ENCODE measurements around the gene GPRIN2.
"Not testable (repeated sequence)": the region's sequence is repeated elsewhere in the genome, so short reads cannot be mapped to it uniquely, and the experiment has no call there.

The GPRIN2 gene

DNA sequence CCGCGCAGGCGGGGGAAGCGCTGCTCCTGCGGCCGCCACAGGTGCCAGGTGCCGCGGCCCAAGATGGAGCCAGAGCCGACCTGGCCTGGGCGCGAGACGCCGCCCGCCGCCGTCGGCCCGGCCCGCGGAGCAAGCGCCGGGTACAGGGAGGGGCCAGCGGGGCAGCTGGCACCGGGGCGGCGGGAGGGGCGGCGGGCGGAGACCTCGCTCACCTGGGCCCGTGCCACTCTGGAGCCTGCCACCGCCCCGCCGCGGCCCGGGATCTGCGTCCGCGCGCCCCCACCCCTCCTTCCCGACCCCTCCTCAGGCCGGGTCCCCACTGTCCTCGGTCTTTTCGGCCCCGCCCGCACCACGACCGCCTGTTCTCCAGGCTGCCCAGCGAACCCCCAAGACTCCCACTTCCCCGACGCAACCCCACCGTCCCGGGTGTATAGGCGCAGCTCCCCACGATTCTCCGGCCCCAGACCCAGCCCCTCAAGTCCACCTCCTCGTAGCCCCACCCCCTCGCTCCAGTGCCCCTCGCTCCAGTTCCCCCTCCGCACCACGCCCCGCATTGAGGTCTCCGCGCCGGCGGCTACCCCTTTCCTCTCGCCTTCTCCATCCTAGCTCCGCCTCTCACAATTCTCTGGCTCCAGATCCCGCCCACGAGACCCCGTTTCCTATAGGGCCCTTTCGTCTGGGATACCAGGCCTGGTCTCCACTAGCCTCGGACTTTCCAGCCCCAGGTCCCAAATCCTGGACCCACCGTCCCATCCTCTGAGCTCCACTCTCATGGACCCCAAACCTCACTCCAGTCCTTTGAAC is at the start of gene GPRIN2:
Gene GPRIN2 (minus strand): TSS at position 144 of the 804 bp plus-strand sequence. CDS start 5,922 bp downstream, outside the sequence.
- in situ Hi-C loops (cut with MboI; ENCODE audit: low sequenced_read_pairs) = no loop called here

DNA sequence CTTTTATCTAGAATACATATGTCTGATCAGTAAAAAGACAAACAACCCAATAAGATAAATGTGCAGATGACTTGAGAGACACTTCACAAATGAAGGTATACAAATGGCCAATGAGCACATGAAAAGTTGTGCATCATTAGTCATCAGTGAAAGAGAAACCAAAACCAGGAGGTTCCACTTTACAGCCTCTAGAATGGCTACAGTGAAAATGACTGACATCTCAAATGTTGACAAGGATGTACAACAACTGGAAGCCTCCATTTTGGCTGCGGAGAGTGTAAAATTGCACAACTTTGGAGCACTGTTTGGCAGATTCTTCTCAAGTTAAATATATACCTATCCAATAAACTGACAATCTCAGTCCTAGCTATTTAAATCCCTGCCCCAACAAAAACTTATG is 44.1 kb upstream of the GPRIN2 start:
- in situ Hi-C loops (cut with MboI; ENCODE audit: low sequenced_read_pairs) = not testable (repeated sequence)

DNA sequence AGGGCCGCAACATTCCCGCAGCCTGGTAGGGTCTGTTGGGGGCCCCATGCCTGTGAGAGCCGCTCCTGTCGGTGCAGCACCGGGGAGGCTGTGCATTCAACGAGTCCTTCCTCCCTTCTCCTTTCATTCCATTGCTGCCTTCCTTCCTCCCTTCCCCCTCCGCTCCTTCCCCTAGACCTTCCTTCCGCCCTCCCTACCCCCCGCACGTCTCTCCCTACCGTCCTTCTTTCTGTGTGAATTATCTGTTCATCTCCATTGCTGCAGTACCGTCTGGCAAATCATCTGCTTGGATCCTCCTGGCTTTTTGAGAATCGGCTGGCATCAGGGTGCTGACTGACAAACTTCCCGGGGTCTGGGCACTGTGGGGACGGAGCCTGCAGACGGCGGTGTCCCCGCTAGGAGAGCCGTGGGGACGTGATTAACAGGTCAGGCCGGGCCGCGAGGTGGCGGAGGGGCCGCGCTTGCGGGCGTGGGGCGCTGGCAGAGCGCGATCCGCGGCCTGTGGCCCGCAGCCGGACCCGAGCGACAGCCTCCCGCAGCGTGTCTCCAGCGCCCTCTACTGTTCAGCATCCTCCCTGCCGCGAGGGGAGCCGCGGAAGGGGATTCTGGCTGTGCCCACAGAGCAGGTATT is 41.3 kb upstream of the GPRIN2 start:
- in situ Hi-C loops (cut with MboI; ENCODE audit: low sequenced_read_pairs) = not testable (repeated sequence)

DNA sequence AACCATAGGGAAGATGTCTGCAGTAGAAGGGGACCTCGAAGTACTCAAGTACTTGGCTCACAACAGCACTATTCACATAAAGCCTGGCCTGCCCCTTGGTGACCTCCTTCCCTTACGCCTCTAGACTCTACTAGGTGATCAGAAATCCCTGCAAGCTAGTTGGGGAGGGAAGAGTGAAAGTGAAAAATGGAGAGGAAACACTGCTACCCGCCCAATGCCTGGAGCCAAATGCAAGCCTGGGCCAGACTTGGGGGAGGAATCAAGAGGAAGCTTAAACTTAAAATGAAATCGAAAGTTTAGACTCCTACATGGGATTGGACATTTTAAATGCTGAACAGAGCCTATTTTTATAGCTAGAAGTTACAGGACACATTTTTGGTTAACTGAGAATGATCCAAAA is 40.1 kb upstream of the GPRIN2 start:
- in situ Hi-C loops (cut with MboI; ENCODE audit: low sequenced_read_pairs) = not testable (repeated sequence)

DNA sequence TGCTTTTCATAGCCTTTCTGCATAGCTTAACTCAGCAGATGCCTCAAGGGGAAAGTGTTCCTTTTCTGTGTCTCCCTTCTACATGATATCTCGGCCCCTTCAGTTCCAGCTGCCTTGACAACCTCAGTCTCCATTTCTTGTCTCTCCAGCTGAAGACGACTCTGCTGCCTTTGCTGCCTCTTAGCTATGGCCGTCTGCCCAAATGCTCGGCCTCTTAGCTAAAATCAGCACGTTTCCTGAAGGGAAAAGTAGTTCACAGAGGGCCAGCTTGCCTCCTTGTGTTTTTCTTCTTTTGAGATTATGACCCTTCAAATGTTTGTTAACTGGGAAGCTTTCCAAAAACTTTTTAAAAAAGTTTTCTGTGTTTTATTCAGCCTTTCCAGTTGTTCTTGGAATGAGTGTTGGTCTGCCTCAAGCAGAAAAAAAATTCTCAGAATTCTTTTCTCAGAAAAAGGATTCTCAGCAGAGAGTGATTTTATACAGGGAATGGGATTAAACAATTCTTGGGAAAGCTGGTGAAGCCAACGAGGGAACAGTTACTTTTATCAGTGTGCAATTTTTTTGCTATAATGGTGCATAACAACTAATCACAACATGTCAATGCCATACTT is 38.1 kb upstream of the GPRIN2 start:
- in situ Hi-C loops (cut with MboI; ENCODE audit: low sequenced_read_pairs) = not testable (repeated sequence)

DNA sequence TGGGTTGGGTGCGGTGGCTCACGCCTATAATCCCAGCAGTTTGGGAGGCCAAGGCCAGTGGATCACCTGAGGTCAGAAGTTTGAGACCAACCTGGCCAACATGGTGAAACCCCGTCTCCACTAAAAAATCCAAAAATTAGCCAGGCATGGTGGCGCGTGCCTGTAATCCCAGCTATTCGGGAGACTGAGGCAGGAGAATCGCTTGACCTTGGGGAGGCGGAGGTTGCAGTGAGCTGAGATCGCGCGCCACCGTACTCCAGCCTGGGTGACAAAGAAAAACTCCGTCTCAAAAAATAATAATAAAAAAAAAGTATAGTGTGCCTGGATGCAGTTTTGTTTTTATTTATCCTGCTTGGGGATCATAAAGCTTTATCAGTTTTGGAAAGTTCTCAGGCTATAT is 36.8 kb upstream of the GPRIN2 start:
- in situ Hi-C loops (cut with MboI; ENCODE audit: low sequenced_read_pairs) = not testable (repeated sequence)

DNA sequence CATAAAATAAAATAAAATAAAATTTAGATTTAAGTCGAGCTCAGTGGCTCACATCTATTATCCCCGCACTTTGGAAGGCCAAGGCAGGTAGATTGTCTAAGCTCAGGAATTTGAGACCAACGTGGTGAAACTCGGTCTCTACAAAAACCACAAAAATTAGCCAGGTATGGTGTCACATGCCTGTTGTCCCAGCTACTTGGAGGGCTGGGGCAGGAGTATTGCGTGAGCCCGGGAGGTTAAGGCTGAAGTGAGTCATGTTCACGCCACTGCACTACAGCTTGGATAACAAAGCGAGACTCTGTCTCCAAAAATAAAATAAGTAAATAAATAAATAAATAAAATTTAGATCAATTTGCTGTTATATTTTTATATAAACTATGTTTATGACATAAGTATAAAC is 34.6 kb upstream of the GPRIN2 start:
- in situ Hi-C loops (cut with MboI; ENCODE audit: low sequenced_read_pairs) = not testable (repeated sequence)

DNA sequence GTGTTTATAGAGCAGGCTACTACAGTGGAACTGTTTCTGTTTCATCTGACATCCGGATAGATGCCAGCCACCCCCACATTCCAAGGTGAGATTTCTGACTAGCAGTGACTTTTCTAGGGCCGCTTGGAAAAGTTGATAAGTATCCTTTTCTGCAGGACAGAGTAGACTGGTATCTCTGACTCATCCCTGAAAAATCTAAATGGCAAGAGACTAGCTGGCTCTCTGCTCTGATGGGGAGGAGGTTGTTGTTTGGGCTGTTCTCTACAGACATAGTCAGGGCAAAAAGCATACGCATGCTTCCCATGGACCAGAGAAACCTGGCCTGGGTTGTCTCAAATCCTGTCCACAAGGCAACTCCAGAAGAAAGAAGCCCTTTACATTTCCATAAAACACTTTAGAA is 33.1 kb upstream of the GPRIN2 start:
- in situ Hi-C loops (cut with MboI; ENCODE audit: low sequenced_read_pairs) = not testable (repeated sequence)

DNA sequence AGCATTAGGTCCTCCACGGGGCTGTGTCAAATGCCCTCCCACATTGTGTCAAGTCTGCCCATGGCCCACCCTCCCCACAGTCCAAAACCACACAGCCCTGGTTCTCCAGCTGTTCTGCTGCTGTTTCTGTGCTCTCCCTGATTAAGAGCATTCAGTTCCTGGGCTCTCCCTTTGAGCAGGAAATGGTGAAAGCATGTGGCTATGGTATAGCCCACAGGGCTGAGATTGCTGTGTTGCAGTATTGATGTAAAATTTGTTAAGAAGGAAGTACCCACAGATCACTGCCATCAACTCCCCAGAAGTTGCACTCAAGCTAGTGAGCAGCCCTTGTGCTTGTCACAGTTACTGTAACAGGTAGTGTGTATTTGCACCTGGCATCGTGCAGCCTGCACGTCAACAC is 31.8 kb upstream of the GPRIN2 start:
- in situ Hi-C loops (cut with MboI; ENCODE audit: low sequenced_read_pairs) = not testable (repeated sequence)

DNA sequence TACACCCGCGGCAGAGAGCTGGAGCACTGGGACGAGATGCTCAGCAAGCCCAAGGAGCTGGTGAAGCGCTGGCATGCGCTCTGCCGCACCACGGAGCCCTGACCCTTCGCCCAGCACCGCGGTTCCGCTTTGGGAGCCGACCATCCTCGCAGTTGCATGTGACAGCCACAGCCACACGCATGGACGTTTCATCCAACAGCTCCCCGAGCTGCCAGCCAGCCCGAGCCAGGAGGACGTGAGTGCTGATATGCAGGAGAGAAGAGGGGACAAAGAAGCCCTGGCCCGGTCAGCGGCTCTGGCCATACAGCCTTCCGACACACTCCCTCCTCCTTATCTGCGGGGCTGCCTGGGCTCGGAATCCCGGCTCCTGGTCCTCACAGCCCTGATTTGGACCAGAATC is 31.1 kb upstream of the GPRIN2 start:
- in situ Hi-C loops (cut with MboI; ENCODE audit: low sequenced_read_pairs) = not testable (repeated sequence)

DNA sequence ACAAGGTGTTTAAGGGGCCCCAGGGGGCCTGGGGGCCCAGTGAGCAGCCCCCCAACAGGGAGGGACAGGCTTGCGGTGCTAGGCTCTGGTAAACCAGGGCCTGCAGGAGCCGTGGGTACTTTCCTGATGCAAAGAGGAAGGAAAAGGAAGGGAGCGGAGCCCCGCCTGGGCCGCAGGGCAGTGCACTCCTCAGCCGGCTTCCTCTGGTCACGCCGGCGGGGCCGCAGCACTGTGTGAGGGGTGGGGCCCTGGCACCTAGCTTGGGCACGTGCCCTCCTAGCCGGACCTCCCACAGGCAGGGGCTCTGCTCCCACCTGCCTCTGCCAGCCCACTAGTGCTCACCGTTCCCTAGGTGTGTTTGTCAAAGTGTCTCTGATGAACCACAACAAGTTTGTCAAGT is 28.8 kb upstream of the GPRIN2 start:
- in situ Hi-C loops (cut with MboI; ENCODE audit: low sequenced_read_pairs) = not testable (repeated sequence)

DNA sequence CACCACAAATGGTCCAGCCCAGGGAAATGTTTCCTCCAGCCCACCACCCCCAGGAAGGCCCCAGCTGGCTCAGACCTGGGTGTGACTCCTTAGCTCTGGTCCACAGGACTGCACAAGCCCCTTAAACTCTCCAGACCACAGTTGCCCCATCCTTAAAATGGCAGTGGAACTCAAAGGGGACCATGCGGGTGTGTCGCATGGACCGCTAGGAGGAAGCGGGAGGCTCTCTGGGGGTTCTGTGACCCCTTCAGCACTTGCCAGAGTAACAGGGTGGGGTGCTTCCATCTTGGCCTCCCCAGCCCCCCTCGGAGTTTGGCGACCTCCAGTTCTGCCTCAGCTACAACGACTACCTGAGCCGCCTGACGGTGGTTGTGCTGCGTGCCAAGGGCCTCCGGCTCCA is 27.7 kb upstream of the GPRIN2 start:
- in situ Hi-C loops (cut with MboI; ENCODE audit: low sequenced_read_pairs) = not testable (repeated sequence)

DNA sequence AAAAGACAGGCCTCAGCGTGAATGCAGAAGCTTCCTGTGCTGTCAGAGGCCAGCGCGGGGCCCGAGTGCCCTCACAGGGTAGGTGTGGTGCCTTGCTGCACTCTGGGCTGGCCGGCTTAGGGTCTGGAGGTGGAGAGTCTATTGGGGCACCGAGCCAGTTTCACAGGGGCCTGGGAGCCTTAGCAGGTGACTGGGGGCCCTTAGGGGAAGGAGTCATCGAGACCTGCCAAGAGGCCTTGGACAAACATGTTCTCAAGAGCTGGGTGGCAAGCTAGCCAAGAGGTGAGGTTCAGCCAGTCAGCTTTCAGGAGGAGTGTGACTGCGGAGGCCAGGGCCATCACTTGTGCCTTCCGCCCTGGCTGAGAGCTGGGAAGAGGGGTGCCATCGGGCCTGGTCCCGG is 26.1 kb upstream of the GPRIN2 start:
- in situ Hi-C loops (cut with MboI; ENCODE audit: low sequenced_read_pairs) = not testable (repeated sequence)

DNA sequence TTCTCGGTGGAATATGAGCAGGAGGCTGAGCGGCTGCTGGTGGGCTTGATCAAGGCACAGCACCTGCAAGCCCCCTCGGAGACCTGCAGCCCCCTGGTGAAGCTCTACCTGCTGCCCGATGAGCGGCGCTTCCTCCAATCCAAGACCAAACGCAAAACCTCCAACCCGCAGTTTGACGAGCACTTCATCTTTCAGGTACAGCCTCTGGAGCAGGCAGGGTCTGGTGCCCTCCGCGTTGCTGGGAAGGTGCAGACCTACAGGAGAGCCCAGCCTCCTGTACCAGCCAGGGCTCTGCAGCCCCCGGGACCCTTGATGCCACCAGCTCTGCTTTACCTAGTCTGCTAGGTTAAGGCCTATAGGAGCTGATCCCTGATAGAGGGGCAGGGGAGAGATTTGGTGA is 25.5 kb upstream of the GPRIN2 start:
- in situ Hi-C loops (cut with MboI; ENCODE audit: low sequenced_read_pairs) = not testable (repeated sequence)

DNA sequence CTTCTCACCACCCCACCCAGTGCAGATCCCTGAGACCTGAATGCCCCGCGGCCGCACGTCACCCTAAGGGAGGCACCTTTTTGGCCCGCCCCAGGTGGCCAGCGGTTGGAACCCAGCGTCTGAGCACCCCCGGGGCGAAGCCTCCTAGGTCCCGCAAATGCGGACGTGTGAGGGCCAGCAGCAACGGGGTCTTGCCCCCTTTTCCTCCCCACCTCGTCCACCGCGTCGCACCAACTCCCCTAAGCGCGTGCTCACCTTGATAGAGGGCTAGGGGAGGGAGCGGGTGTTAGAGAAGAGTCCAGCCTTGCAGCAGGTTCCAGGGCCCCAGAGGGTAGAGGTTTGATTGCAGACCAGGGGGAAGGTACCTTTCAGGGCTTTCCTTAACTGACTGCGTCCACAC is 22.9 kb upstream of the GPRIN2 start:
- in situ Hi-C loops (cut with MboI; ENCODE audit: low sequenced_read_pairs) = not testable (repeated sequence)

DNA sequence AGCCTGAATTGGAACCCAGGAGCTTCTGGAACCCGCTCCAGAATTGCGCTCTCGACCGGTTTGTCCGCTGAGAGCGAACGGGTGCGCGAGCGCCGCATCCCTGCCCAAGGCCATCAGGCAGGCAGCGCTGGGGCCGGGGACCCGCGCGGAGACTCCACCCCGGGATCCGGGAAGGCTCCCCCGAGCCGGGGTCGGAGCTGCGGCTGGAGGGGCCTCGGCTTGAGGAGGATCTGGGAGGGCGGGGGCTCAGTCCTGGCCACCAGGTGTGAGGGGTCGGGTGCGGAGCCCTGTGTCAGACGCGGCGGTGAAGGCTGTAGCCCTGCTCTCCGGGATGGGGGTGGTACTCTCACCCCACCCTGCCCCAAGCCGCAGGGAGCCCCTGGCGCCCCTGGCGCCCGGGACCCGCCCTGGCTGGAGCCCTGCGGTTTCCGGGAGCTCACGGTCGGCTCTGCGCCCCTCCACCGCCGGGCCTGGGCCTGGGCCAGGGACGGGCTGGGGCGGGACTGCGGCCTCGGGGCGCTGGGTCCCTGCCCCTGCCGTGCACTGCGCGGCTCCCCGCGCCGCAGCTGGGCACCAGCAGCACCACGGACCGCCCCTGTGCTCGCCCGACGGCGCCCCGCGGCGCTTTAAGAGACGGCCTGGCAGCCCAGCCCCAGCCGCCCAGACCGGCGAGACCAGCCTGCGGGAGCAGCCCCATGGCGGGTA is 22.2 kb upstream of the GPRIN2 start, which contains the start of gene SYT15:
Gene SYT15 (plus strand): TSS at position 655 of the 705 bp plus-strand sequence. CDS start 41 bp downstream, at position 696.
- in situ Hi-C loops (cut with MboI; ENCODE audit: low sequenced_read_pairs) = not testable (repeated sequence)

DNA sequence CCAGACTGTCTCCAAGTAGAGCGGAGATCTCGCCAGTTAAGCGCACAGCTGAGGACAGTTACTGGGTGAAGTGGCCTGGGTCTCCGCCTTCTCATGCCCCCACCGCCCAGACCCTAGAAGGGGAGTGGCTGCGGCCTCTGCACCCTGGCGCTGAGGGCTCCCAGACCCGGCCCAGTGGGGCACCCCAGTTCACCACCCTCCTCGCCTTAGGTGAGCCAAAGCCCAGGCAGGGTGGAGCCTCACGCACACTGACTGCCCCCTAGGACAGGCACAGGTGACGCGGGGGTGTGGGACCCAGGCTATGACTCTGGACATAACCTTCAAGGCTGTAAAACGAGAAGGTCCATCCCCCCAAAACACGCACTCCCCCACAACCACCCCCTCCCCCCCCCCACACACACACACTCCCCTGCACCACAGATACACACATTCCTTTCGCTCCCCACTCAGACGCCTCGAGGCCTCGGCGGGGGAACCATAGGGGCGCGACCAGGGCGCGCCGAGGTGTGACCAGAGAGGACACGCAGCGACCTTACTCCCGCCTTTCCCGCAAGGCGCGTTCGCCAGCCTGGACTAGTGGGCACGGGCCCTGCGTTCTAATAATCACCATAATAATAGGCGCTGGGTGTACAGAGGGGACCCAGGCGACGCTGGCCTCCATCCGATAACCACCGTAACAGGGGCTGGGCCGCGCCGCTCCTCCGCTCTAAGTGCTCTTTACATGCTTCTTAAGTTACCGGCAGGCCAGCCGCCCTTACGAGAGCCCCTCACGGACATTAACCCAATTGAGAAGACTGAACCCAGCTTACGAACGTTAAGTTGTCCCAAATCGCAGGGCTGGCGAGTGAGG is 21.4 kb upstream of the GPRIN2 start:
- in situ Hi-C loops (cut with MboI; ENCODE audit: low sequenced_read_pairs) = not testable (repeated sequence)

DNA sequence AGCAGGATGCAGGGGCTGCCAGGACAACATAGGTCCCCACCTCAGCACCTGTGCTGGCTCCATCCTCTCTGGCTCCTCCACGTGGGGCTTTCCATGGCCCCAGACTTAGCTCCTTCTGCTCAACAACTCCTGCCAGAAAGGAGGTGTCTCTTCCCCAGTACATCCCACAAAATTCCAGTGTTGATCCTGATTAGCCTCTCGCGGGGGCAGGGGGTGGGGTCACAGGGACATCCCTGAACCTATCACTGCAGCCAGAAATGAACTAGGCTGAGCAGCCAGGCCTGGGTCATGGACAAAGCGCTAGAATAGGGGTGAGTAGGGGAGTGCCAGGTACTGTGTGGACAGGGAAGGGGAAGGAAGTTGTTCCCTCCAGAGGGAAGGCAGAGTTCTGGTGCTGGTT is 17.4 kb upstream of the GPRIN2 start:
- in situ Hi-C loops (cut with MboI; ENCODE audit: low sequenced_read_pairs) = not testable (repeated sequence)

DNA sequence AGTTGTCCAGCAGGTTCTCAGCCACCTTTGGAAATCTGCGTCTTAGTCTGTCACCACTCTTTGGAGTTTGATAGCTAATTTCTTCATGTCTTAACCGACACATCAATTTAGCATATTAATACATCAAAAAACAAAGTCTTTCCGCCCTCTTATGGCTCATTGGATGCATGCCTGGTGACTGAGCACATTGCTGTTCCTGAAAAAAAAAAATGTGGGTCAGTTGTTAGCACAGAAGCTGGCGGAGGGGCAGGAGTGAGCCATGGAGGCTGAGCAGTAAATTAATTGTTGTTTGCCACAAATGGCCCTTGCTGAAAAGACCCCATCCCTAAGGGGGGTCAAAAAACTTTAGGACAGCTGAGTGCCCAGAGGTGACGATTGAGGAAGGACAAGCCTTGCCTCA is 16.9 kb upstream of the GPRIN2 start:
- in situ Hi-C loops (cut with MboI; ENCODE audit: low sequenced_read_pairs) = not testable (repeated sequence)

DNA sequence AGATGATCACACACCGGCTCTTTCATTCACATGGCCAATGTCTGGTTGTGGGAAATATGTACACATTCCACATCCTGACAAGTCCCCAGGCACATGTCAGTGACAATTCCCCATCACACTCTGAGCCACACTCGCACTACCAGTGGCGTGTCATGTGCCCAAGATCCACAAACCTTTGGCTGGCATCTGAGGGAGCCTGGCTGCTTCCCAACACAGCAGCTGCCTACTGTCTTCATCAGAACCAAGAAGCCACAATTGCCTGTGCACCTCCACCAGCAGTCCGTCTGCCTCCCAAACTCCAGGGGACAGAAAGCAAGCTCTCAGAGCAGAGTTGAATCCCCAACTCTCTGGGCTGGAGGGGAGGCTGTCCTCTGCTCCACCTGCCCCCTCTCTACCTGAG is 16.3 kb upstream of the GPRIN2 start:
- in situ Hi-C loops (cut with MboI; ENCODE audit: low sequenced_read_pairs) = not testable (repeated sequence)

Data from HL-60/S4 (cell line).